Activated naive CD8-positive, alpha-beta T cell treated with anti-CD3 and anti-CD28 coated beads, Interleukin-2, amount 10 ng/mL, durations not matched to agents 7 days and 5 days (primary cell): Measurements from ENCODE around the gene SLC9A1. TPM values are rescaled to one million over a fixed set of nuclear protein-coding genes. Genes with fewer than 3 reads are reported as not detected.
A peak's percentile ranks its signal among the peaks of the same experiment; 100 is the strongest.

Experiments
- ATAC-seq: fragments of 150-1000 bp; cut with Tn5 transposase; one replicate; pipeline ENCODE4 v1.10.0; 2021; ENCODE audit warnings: low read depth, moderate library complexity
- POLR2A ChIA-PET: fragments of 350-600 bp; sonication (Branson Sonifier 250); formaldehyde crosslinking; loops from one replicate; lab custom pipeline; 2021; ENCODE audit warnings: antibody characterized with exemption; lab: Charles Lee
- DNase-seq: peaks from one replicate; pipeline ENCODE4 v3.0.0; 2021
- H3K27ac Mint-ChIP-seq: one replicate; pipeline ENCODE4 v1.8.0; 2022; ENCODE audit warnings: mild to moderate bottlenecking, mixed read lengths
- H3K27me3 Mint-ChIP-seq: one replicate; pipeline ENCODE4 v1.8.0; 2022; ENCODE audit warnings: mild to moderate bottlenecking, moderate library complexity, mixed read lengths
- H3K36me3 Mint-ChIP-seq: one replicate; pipeline ENCODE4 v1.8.0; 2021; ENCODE audit warnings: mild to moderate bottlenecking, mixed read lengths
- H3K4me1 Mint-ChIP-seq: one replicate; pipeline ENCODE4 v1.8.0; 2021; ENCODE audit warnings: mixed read lengths
- H3K4me3 Mint-ChIP-seq: one replicate; pipeline ENCODE4 v1.8.0; 2022; ENCODE audit warnings: mild to moderate bottlenecking, moderate library complexity, mixed read lengths
- H3K9me3 Mint-ChIP-seq: one replicate; pipeline ENCODE4 v1.8.0; 2021; ENCODE audit warnings: mixed read lengths
- total RNA-seq, 2 experiments: library from RNA; stranded (reverse); gene quantifications; one replicate each; pipeline ENCODE4 v1.2.3, GENCODE V29; 2021

Gene SLC9A1
- total RNA-seq, 2 experiments from 2014 or later: 23.7 to 24.5 TPM

DNA sequence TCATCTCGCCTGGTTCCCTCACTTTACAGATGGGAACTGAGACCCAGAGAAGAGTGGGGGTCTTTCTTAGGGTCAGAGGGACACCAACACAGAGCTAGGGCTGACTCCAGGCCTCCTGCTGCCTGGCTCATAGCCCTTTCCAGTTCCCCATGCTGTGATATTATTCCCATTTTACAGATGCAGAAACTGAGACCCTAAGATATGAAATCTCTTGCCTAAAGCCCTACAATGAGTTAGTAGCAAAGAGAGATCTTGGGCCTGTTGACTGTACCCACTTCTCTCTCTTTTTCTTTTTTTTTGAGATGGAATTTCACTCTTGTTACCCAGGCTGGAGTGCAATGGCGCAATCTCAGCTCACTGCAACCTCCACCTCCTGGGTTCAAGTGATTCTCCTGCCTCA, 49.9 kb downstream of the SLC9A1 start:
- no peak for DNase-seq
- POLR2A ChIA-PET: no interaction called here
- H3K4me1 Mint-ChIP-seq: peaks cover 9% of the 10 kb centered on the region
- H3K27me3 Mint-ChIP-seq: no peaks in the 10 kb centered on the region
- H3K4me3 Mint-ChIP-seq: no peak overlapping the region
- no peak overlapping the region for H3K27ac Mint-ChIP-seq
- ATAC-seq: no peak
- H3K36me3 Mint-ChIP-seq: peaks cover 12% of the 10 kb centered on the region
- H3K9me3 Mint-ChIP-seq: no peaks in the 10 kb centered on the region

DNA sequence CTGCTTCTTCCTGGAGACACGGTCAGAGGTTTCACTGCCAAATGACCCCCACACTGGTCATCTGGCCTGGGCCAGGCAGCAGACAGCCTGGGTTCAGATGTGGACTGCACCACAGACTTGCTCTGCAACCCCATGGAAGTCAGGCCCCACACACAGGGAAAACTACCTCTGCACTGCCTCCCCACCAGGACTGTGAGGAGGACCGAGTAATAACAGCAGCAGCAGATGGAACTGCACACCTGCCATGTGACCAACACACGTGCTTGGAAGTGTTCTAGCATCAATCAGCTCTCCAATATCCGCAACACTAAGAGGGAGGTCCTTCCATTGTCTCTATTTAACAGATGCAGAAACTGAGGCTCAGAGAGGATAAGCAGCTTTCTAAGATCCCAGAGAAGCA, 51.4 kb downstream of the SLC9A1 start:
- ATAC-seq (no peak), DNase-seq (no peak)
- Mint-ChIP-seq H3K4me1 (peaks cover 17% of the 10 kb centered on the region), H3K36me3 (peaks cover 8% of the 10 kb centered on the region), H3K4me3 (no peak overlapping the region), H3K9me3 (no peaks in the 10 kb centered on the region), H3K27me3 (no peaks in the 10 kb centered on the region), H3K27ac (no peak overlapping the region)
- POLR2A ChIA-PET: interaction anchor here (0.8 kb wide), 1 partner anchor 194 kb away, joined by 4 read pairs; no protein-coding TSS in a partner anchor

- ATAC-seq: peak; percentile 63
- H3K4me3 Mint-ChIP-seq: no peak overlapping the region
- no peaks in the 10 kb centered on the region for H3K9me3 Mint-ChIP-seq
- peaks cover 8% of the 10 kb centered on the region for H3K36me3 Mint-ChIP-seq
- peak; percentile 90 for DNase-seq
- peaks cover 17% of the 10 kb centered on the region for H3K4me1 Mint-ChIP-seq
- H3K27me3 Mint-ChIP-seq: no peaks in the 10 kb centered on the region
- POLR2A ChIA-PET: interaction anchor here (0.8 to 0.9 kb wide), 3 partner anchors 9 to 195 kb away, joined by 3 to 4 read pairs (median 4); no protein-coding TSS in a partner anchor
- peak overlapping the region; percentile 18 for H3K27ac Mint-ChIP-seq
Measured at GRCh38 chr1:27102707-27103468, 52.0 kb downstream of the SLC9A1 start.

- Mint-ChIP-seq H3K36me3 (peaks cover 6% of the 10 kb centered on the region), H3K9me3 (no peaks in the 10 kb centered on the region), H3K27me3 (no peaks in the 10 kb centered on the region), H3K4me3 (no peak overlapping the region), H3K4me1 (peaks cover 20% of the 10 kb centered on the region), H3K27ac (no peak overlapping the region)
- DNase-seq: no peak
- POLR2A ChIA-PET: interaction anchor here (0.8 to 0.9 kb wide), 2 partner anchors 9 to 53 kb away, joined by 3 to 4 read pairs; no protein-coding TSS in a partner anchor
- no peak for ATAC-seq
Measured at GRCh38 chr1:27102134-27102706, 52.7 kb downstream of the SLC9A1 start.

- POLR2A ChIA-PET: interaction anchor here (0.8 kb wide), 1 partner anchor 54 kb away, joined by 3 read pairs; no protein-coding TSS in a partner anchor
- ATAC-seq (no peak), DNase-seq (no peak)
- H3K9me3 Mint-ChIP-seq: no peaks in the 10 kb centered on the region
- H3K27me3 Mint-ChIP-seq: no peaks in the 10 kb centered on the region
- H3K4me1 Mint-ChIP-seq: peaks cover 15% of the 10 kb centered on the region
- H3K4me3 Mint-ChIP-seq: no peak overlapping the region
- no peak overlapping the region for H3K27ac Mint-ChIP-seq
- H3K36me3 Mint-ChIP-seq: peaks cover 4% of the 10 kb centered on the region
Measured at GRCh38 chr1:27101696-27102095, 53.2 kb downstream of the SLC9A1 start.

DNA sequence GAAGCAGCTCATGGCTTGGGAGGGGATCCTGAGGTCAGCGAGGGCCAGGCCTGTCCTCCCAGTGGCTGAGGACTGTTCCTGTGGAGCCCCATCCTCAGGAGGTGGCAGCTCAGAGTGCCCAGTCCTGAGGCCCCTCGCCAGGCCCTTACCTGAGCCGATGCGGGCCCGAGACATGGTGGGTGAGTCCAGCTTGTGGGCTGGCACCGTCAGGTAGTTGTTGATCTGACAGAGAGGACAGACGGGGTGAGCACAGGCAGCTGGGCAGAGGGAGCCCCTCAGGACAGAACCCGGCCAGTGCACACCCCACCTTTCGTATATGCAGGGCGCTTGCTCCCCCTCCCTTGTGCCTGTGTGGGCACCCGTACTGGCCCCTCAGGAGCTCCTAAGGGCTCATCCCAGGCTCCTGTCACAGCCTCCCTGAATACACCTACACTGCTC, 53.9 kb downstream of the SLC9A1 start:
- Mint-ChIP-seq H3K4me3 (no peak overlapping the region), H3K4me1 (peaks cover 15% of the 10 kb centered on the region), H3K27me3 (no peaks in the 10 kb centered on the region), H3K9me3 (no peaks in the 10 kb centered on the region), H3K36me3 (peaks cover 4% of the 10 kb centered on the region), H3K27ac (no peak overlapping the region)
- POLR2A ChIA-PET: interaction anchor here (1.8 to 2.1 kb wide), 2 partner anchors 11 to 55 kb away, joined by 4 to 6 read pairs; no protein-coding TSS in a partner anchor
- ATAC-seq: no peak
- DNase-seq: no peak

DNA sequence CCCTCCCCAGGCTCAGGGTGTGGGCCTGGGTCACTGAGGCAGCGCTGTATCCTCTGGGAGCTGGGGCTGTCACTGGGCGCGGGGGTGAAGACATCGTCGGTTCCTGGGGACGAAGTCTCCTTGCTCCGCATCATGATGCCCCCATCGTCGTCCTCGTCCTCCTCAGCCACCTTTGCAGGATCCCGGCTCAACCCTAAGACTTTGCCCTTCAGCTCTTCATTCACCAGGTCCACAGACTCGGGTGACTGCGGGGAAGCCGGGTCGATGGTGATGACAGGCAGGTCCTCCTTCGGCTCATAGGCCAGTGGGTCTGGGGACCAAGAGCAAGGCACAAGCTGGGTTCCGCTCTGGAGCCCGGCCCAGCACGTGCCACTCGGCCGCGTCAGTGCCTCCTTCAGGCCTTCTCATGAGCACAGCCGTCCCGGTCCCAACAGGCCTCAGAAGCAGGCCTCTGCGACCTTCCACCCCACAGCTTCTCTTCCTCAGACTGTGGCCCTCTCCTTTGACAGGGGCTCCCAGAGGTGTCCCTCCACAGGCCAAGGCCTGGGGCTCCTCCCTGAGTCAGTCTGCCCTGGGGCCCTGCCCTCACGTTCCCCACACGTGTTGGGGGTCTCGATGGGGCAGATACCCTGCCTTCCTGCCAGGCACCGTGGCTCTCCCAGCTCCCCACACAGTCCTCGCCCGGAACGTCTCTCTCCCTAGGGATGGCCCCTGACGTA, 54.4 kb downstream of the SLC9A1 start:
- Mint-ChIP-seq H3K4me1 (peaks cover 15% of the 10 kb centered on the region), H3K36me3 (peaks cover 2% of the 10 kb centered on the region), H3K4me3 (no peak overlapping the region), H3K9me3 (no peaks in the 10 kb centered on the region), H3K27me3 (no peaks in the 10 kb centered on the region), H3K27ac (no peak overlapping the region)
- ATAC-seq (no peak), DNase-seq (no peak)
- POLR2A ChIA-PET: interaction anchor here (1.0 to 2.1 kb wide), 3 partner anchors 11 to 294 kb away, joined by 3 to 6 read pairs (median 4); no protein-coding TSS in a partner anchor

- peak overlapping the region; percentile 8 for H3K4me3 Mint-ChIP-seq
- POLR2A ChIA-PET: interaction anchor here (1.0 to 2.1 kb wide), 3 partner anchors 12 to 295 kb away, joined by 3 to 6 read pairs (median 4); no protein-coding TSS in a partner anchor
- peak; percentile 27 for ATAC-seq
- no peaks in the 10 kb centered on the region for H3K9me3 Mint-ChIP-seq
- no peak for DNase-seq
- peak overlapping the region; percentile 73 for H3K27ac Mint-ChIP-seq
- H3K27me3 Mint-ChIP-seq: no peaks in the 10 kb centered on the region
- H3K36me3 Mint-ChIP-seq: peaks cover 1% of the 10 kb centered on the region
- H3K4me1 Mint-ChIP-seq: peaks cover 15% of the 10 kb centered on the region
Measured at GRCh38 chr1:27099587-27100334, 55.2 kb downstream of the SLC9A1 start.

DNA sequence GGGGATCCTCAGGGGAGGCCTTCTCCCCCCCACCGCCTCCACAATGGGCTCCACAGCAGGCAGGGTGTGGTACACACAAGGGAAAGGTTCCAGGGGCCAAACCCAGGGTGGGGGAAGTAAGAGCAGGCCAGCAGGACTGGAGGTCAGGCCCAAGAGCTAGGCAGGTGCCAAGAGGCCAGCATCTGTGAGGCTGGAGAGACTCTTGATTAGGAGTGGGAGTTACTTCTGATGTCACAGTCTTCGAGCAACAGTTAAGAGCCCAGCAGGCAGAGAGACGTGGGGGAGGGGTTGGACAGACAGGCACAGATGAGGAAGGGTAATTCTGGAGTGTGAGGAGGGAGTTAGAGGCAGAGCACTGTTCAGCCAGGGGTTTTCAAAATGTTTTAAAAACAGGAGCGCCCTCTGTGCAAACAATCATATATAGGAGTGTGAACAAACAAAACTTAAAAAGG, 55.8 kb downstream of the SLC9A1 start:
- Mint-ChIP-seq H3K27me3 (no peaks in the 10 kb centered on the region), H3K9me3 (no peaks in the 10 kb centered on the region), H3K27ac (peak overlapping the region; percentile 73), H3K4me3 (peak overlapping the region; percentile 8), H3K4me1 (peaks cover 15% of the 10 kb centered on the region), H3K36me3 (no peaks in the 10 kb centered on the region)
- no peak for ATAC-seq
- POLR2A ChIA-PET: interaction anchor here (0.6 to 2.1 kb wide), 4 partner anchors 13 to 217 kb away, joined by 3 to 6 read pairs (median 4); no protein-coding TSS in a partner anchor
- DNase-seq: no peak

GRCh38 chr1:27098431-27099134, 56.3 kb downstream of the SLC9A1 start:
- Mint-ChIP-seq H3K9me3 (no peaks in the 10 kb centered on the region), H3K27ac (peak overlapping the region; percentile 73), H3K36me3 (no peaks in the 10 kb centered on the region), H3K4me3 (no peak overlapping the region), H3K27me3 (no peaks in the 10 kb centered on the region), H3K4me1 (peaks cover 15% of the 10 kb centered on the region)
- DNase-seq (no peak), ATAC-seq (no peak)
- POLR2A ChIA-PET: interaction anchor here (0.6 to 1.0 kb wide), 3 partner anchors 14 to 218 kb away, joined by 3 to 4 read pairs (median 4); no protein-coding TSS in a partner anchor

DNA sequence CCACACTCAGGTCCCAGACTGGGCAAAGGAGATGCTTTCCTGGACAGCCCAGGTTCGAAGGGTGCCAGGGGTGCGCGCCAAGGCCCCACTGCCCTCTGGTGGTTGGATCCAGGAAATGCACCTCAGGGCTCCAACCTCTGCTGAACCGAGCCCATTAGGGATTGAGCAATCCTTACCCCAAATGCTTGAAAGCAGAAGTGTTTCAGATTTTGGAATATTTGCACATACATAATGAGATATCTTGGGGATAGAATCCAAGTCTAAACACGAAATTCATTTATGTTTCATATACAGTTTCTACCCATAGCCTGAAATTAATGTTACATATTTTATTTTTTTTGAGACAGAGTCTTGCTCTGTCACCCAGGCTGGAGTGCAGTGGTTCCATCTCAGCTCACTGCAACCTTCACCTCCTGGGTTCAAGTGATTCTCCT, 57.4 kb downstream of the SLC9A1 start:
- DNase-seq (peak; percentile 76), ATAC-seq (peak; percentile 87)
- H3K27me3 Mint-ChIP-seq: no peaks in the 10 kb centered on the region
- POLR2A ChIA-PET: no interaction called here
- no peaks in the 10 kb centered on the region for H3K9me3 Mint-ChIP-seq
- H3K36me3 Mint-ChIP-seq: no peaks in the 10 kb centered on the region
- H3K4me3 Mint-ChIP-seq: no peak overlapping the region
- no peak overlapping the region for H3K27ac Mint-ChIP-seq
- peaks cover 15% of the 10 kb centered on the region for H3K4me1 Mint-ChIP-seq

- Mint-ChIP-seq H3K27ac (no peak overlapping the region), H3K36me3 (no peaks in the 10 kb centered on the region), H3K27me3 (peaks cover 5% of the 10 kb centered on the region), H3K4me1 (peaks cover 15% of the 10 kb centered on the region), H3K4me3 (no peak overlapping the region), H3K9me3 (no peaks in the 10 kb centered on the region)
- POLR2A ChIA-PET: interaction anchor here (0.9 kb wide), 1 partner anchor 94 kb away, joined by 3 read pairs; no protein-coding TSS in a partner anchor
- ATAC-seq (no peak), DNase-seq (no peak)
Measured at GRCh38 chr1:27095576-27095975, 59.3 kb downstream of the SLC9A1 start.
